ENCODE data around the gene IGFBP1. TPM values are rescaled to one million over a fixed set of nuclear protein-coding genes. Genes with fewer than 3 reads are reported as not detected.

IGFBP1 gene
- total RNA-seq, 3 donors from 2014 or later (not counting 1 experiment from before 2014, with no cell fraction given), result not detected

- Mint-ChIP-seq H3K4me3 (no peak overlapping the region), H3K27ac (no peak overlapping the region), H3K9me3 (no peaks in the 10 kb centered on the region), H3K36me3 (no peaks in the 10 kb centered on the region), H3K27me3 (ENCODE audit: low read depth in 2 of 2) (peaks cover 36 to 50% of the 10 kb centered on the region in 2 donors), H3K4me1 (peaks cover 14 to 20% of the 10 kb centered on the region in 2 donors)
- intact Hi-C loops (cut with micrococcal nuclease), result no loop called here
- no peak for TF ChIP-seq CTCF (IDR thresholded peaks at IDR 0.05)
- H3K9me3 ChIP-seq (ENCODE audit: control insufficient read depth, insufficient read depth, low read length), result no peaks in the 10 kb centered on the region
- H3K27ac ChIP-seq (ENCODE audit: low read length), result no peak overlapping the region
- ATAC-seq (no peak), DNase-seq (no peak)
- 4% methylated on average over 31 of the region's 31 CpGs for WGBS (ENCODE audit: insufficient coverage)
- H3K27me3 ChIP-seq (ENCODE audit: control insufficient read depth, insufficient read depth, low read length), result peaks cover 21% of the 10 kb centered on the region
- peaks cover 14% of the 10 kb centered on the region for H3K4me1 ChIP-seq (ENCODE audit: control insufficient read depth, insufficient read depth, low read length)
- H3K4me3 ChIP-seq (ENCODE audit: low read length), result no peak overlapping the region
- H3K36me3 ChIP-seq (ENCODE audit: control insufficient read depth, insufficient read depth, low read length), result no peaks in the 10 kb centered on the region
Observed at GRCh38 chr7:45921381-45921698, 33.1 kb downstream of the IGFBP1 start.

- Histone ChIP-seq H3K27me3 (ENCODE audit: control insufficient read depth, insufficient read depth, low read length) (peaks cover 21% of the 10 kb centered on the region), H3K36me3 (ENCODE audit: control insufficient read depth, insufficient read depth, low read length) (no peaks in the 10 kb centered on the region), H3K4me3 (ENCODE audit: low read length) (no peak overlapping the region), H3K27ac (ENCODE audit: low read length) (peak overlapping the region; percentile 15), H3K9me3 (ENCODE audit: control insufficient read depth, insufficient read depth, low read length) (no peaks in the 10 kb centered on the region), H3K4me1 (ENCODE audit: control insufficient read depth, insufficient read depth, low read length) (peaks cover 14% of the 10 kb centered on the region)
- ATAC-seq (no peak), DNase-seq (peak in 1 of 2 donors; percentile 44)
- H3K36me3 Mint-ChIP-seq, result no peaks in the 10 kb centered on the region
- H3K27ac Mint-ChIP-seq, result peak overlapping the region in 1 of 2 donors; percentile 31
- 5% methylated on average over 36 of the region's 36 CpGs for WGBS (ENCODE audit: insufficient coverage)
- peaks cover 14 to 20% of the 10 kb centered on the region in 2 donors for H3K4me1 Mint-ChIP-seq
- peaks cover 36 to 55% of the 10 kb centered on the region in 2 donors for H3K27me3 Mint-ChIP-seq (ENCODE audit: low read depth in 2 of 2)
- H3K4me3 Mint-ChIP-seq, result no peak overlapping the region
- intact Hi-C loops (cut with micrococcal nuclease), result loop anchor here (2.0 kb wide), 1 partner anchor 429 kb away; no protein-coding TSS in a partner anchor
- no peak for TF ChIP-seq CTCF (IDR thresholded peaks at IDR 0.05)
- H3K9me3 Mint-ChIP-seq, result no peaks in the 10 kb centered on the region
Observed at GRCh38 chr7:45921699-45922519, 33.6 kb downstream of the IGFBP1 start.

GRCh38 chr7:45922810-45923209 is 34.5 kb downstream of the IGFBP1 start:
- H3K36me3 Mint-ChIP-seq, result no peaks in the 10 kb centered on the region
- intact Hi-C loops (cut with micrococcal nuclease), result loop anchor here (2.0 kb wide), 1 partner anchor 428 kb away; no protein-coding TSS in a partner anchor
- peak overlapping the region; percentile 62 for H3K4me3 Mint-ChIP-seq
- Histone ChIP-seq H3K4me1 (ENCODE audit: control insufficient read depth, insufficient read depth, low read length) (peaks cover 14% of the 10 kb centered on the region), H3K27me3 (ENCODE audit: control insufficient read depth, insufficient read depth, low read length) (peaks cover 21% of the 10 kb centered on the region), H3K4me3 (ENCODE audit: low read length) (no peak overlapping the region), H3K9me3 (ENCODE audit: control insufficient read depth, insufficient read depth, low read length) (no peaks in the 10 kb centered on the region), H3K36me3 (ENCODE audit: control insufficient read depth, insufficient read depth, low read length) (no peaks in the 10 kb centered on the region), H3K27ac (ENCODE audit: low read length) (no peak overlapping the region)
- DNase-seq (peak in 1 of 2 donors; percentile 44), ATAC-seq (peak in 1 of 3 donors; percentile 47)
- peaks cover 14 to 20% of the 10 kb centered on the region in 2 donors for H3K4me1 Mint-ChIP-seq
- peak overlapping the region in 1 of 2 donors; percentile 31 for H3K27ac Mint-ChIP-seq
- TF ChIP-seq CTCF (IDR thresholded peaks at IDR 0.05), result no peak
- H3K9me3 Mint-ChIP-seq, result no peaks in the 10 kb centered on the region
- WGBS (ENCODE audit: insufficient coverage), result 2% methylated on average over 11 of the region's 11 CpGs
- peaks cover 31 to 49% of the 10 kb centered on the region in 2 donors for H3K27me3 Mint-ChIP-seq (ENCODE audit: low read depth in 2 of 2)

Measured in natural killer cell (primary cell).